ENCODE measurements around the gene NEDD4L.
A peak's percentile ranks its signal among the peaks of the same experiment; 100 is the strongest.

The NEDD4L gene

GRCh38 chr18:58291131-58291530 is 247.1 kb downstream of the NEDD4L start:
- DNase-seq (ENCODE audit: low spot score), result no peak

DNA sequence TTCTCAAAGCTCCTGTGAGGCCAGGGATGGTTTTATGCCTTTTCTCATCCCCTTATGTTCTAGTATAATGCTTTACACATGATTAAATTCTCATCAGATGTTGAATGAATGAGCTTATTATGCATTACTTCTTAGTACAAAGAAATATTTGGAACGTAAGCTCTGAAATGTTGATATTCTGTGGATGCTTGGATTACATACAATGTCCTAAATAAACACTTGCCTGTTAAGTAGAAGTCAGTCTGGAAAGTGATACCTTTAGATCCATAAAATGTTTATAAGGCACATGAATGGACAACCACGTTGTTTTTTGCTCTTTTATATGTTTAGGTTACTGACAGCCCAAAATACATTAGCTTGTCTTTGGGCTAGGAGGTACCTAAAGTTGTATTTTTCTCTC is 248.6 kb downstream of the NEDD4L start:
- DNase-seq (ENCODE audit: low spot score), result no peak

DNA sequence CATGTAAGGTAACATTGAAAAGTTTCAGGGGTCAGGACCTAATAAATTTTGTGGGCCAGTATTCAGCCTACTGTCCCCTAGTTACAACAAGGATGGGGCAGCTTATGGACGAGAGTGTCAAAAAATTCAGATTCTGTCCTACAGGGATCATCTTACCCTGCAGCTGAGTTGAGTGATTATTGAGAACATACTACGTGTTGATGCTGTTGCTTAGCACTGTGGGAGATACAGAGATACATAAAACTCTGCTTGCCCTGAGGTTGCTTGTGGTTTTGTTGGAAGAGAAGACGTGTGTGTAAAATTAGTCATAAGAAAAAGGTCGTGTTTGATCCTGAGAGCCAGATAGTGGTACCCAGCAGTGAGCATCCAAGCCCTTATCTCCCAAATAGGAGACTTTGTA is 253.2 kb downstream of the NEDD4L start:
- no peak for DNase-seq (ENCODE audit: low spot score)

DNA sequence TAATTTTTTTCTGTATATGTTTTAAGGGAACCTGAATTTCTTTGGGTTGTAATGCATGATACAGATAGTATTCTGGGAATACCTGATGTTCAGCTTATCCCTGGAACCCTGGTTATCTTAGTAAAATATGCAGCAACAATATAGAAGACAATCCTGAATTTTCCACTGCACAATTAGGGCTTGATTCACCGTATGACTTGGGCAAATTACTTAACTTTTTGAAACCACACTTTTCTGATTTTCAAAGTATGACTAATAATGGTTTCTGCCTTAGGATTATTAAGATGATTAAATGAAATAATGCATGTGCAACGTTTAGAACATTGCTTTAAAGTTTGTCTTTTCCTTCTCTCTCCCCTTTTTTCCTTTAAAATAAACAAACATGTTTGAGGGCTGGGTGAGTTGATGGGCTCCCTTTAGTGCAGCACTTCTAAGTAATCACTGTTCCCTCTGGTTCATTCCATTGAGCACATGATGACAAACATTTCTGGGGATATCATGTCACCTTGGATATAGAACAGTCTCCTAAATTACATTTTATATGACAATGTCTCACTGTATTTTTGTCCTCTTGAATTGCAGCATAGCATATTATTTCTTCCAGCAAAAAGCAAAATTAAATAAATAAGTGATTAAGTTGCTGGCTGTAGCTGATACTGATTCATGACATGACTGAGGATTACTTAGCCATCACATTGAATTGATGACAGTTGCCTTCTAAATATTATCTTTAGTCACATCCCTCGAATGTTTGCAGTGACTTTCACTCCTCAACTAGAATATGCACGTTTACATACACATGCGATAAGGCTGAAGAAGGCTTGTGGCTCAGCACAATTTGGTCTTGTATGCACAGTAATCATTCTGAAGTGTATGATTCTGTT is 254.5 kb downstream of the NEDD4L start:
- DNase-seq (ENCODE audit: low spot score), result no peak

GRCh38 chr18:58299135-58299473 is 255.1 kb downstream of the NEDD4L start:
- no peak for DNase-seq (ENCODE audit: low spot score)

GRCh38 chr18:58299936-58300335 is 255.9 kb downstream of the NEDD4L start:
- no peak for DNase-seq (ENCODE audit: low spot score)

DNA sequence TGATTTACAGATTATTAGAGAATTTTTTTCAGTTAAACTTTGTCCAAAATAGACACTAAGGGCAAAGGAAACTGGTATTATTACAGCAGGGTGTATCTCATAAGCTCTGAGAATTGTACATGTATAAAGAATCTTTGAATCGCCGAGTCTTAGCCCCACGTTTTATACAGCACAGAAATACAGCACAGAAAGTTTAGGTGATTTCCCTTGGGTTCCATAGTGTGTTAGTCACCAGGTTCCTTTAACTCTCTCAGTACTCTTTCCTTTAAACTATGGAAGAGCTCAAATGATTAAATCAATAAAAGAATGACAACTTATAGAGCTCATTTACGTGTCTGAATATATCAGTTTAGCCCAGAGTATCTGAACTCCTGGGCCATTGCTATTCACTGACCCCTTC is 256.8 kb downstream of the NEDD4L start:
- no peak for DNase-seq (ENCODE audit: low spot score)

GRCh38 chr18:58302811-58303210 is 258.8 kb downstream of the NEDD4L start:
- no peak for DNase-seq (ENCODE audit: low spot score)

- DNase-seq (ENCODE audit: low spot score), result no peak
Observed at GRCh38 chr18:58303363-58303762, 259.3 kb downstream of the NEDD4L start.

- no peak for DNase-seq (ENCODE audit: low spot score)
Observed at GRCh38 chr18:58305792-58306191, 261.8 kb downstream of the NEDD4L start.

- no peak for DNase-seq (ENCODE audit: low spot score)
Observed at GRCh38 chr18:58307441-58307840, 263.4 kb downstream of the NEDD4L start.

DNA sequence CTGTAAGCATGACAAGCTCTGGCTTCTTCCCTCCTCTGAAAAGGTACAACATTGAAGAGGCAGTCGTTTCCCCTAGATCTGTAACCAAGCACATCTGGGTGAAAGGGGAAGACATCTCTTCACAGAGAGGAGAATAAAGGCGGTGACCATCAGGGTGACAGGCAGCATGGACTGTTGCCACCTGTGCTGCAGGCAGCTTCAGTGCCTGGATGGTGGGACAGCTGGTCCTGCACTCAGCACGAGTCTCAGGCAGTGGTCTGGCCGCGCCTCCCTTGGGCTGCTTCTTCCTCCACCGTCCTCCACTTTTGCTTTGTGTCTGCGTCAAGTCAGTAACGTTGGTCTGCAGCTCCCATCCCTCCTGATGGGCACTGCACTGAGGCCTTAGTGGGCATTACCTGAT is 264.4 kb downstream of the NEDD4L start:
- DNase-seq (ENCODE audit: low spot score), result no peak

DNA sequence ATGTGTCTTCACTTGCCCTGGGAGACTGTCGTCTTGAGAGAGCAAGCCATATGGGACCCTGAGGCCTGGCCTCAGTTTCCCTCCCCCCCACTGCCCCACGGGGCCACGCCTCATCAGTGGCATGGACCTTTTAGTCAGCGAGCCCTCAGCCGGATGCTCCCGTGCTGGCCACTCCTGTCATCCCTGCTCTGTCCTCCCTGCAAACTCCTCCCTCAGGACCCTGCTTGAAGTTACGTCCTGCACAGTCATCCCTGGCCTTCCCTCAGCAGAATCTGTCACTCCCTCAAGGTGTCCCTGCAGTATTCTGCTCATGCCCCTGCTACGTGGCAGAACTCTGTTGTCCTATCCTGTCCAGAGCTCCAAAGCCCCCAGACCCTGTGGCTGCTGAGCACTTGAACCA is 265.1 kb downstream of the NEDD4L start:
- DNase-seq (ENCODE audit: low spot score), result no peak

- DNase-seq (ENCODE audit: low spot score), result no peak
Observed at GRCh38 chr18:58309610-58310239, 265.7 kb downstream of the NEDD4L start.

DNA sequence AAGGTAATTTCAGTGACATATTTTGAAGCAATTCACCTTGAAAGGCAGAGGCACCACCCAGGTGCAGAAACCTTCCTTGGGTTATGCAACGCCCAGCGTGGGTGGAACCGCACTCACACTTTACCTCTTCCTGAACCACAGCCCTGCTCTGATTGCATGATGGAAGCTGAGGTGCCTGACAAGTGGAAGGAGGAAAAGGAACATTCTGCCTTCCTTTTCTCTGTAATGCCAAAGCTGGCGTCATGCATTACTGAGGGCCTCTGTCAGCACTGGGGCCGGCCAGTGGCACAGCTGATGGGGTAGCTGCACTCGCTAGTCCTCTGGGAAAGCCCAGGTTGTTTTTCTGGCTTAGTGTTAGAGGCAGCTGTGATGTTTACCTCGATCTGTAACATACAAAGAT is 266.5 kb downstream of the NEDD4L start:
- DNase-seq (ENCODE audit: low spot score), result no peak

DNA sequence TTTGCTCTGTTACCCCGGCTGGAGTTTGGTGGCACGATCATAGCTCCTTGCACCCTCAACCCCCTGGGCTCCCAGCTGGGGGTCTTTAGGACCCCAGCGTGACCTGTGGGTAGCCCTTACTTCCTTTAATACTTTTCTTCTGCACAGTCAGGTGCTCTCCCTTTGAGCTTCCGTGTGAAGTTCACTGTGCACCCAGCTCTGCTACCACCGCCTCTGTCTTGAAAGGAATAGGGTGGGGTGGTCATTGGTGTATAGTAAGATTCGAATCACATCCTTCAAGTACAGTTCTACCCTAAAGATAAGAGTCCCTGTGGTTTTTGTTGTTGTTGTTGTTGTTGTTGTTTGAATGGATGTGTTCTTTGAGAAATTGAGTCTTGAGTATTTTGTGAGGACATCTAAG is 267.4 kb downstream of the NEDD4L start:
- DNase-seq (ENCODE audit: low spot score), result no peak

DNA sequence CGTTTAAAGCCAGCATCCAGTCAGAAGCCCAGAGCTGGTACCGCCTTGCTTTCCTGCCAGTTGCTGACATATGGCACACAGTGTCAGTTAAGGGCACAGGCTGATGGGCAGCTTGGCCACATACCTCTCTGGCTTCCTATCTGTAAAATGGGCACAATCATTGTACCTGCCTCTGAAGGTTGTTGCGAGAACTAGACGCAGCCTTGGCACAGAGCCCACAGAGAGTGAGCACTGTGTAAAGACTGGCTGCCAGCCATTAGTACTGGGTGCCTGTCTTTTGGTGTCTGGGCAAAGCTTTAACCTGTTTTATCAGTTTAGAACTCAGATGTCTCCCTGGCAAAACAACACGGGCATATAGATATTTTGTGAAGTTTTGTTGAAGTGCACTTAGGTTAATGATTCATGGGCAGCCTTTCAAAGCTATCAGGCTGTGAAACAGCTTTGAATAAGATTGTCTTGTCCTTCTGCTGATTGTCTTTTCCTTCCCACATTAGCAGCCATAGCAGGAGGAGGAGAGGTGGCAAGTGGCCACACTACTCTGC is 269.5 kb downstream of the NEDD4L start:
- peak; percentile 75 for DNase-seq (ENCODE audit: low spot score)

DNA sequence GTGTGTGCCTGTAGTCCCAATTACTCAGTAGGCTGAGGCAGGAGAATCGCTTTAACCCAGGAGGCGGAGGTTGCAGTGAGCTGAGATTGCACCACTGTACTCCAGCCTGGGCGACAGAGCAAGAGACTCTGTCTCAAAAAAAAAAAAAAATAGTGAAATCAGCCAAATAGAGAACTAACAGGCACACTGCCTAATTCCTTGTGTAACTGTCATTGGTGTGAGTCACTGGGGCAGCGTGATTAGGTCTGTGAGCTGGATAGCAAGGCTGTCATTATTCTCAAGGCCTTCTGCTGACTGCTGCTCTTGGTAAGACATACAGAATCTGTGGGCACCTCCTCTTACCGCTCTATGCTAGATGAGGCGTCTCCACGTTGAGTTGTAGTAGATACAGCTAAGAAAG is 270.3 kb downstream of the NEDD4L start:
- DNase-seq (ENCODE audit: low spot score), result no peak

DNA sequence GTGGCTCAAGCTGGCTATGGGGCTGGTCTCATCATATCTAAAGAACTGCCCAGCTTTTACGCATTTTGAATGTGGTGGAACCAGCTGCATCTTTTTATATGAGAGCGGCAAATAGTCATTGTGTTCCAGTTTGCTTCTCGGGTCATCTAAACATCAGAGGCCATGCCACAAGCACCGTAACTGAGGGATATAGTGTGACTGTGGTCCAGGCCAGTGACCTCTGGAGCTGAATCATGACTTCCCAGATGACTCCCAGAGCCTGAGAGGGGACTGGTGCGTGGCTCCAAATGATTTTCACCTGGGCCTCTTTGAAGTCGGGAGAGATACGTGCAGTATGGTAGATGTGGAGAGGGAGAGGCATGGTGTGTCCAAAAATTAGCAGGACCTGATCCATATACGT is 271.0 kb downstream of the NEDD4L start:
- no peak for DNase-seq (ENCODE audit: low spot score)

DNA sequence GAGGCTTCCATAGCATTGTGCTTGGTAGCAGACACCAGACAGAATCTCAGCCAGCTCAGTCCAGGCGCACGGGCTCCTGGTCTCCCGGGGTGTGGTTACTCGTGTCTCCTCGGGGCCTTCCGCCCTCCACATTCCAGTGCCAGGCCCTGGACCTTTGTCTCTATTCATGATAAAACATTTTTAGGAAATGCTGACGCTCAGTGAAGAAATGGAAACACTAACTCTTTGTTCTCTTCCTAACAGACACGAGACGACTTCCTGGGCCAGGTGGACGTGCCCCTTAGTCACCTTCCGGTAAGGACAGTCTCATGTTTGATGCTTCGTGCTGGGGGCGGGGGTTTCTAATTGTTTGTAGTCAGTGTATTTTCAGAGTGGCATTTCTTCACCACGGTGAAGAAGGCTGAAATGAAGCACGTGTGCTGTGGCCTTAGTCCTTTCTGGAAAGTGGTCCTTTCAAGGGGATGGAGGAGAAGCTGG is 271.8 kb downstream of the NEDD4L start:
- DNase-seq (ENCODE audit: low spot score), result no peak

GRCh38 chr18:58316396-58317342 is 272.6 kb downstream of the NEDD4L start:
- no peak for DNase-seq (ENCODE audit: low spot score)

DNA sequence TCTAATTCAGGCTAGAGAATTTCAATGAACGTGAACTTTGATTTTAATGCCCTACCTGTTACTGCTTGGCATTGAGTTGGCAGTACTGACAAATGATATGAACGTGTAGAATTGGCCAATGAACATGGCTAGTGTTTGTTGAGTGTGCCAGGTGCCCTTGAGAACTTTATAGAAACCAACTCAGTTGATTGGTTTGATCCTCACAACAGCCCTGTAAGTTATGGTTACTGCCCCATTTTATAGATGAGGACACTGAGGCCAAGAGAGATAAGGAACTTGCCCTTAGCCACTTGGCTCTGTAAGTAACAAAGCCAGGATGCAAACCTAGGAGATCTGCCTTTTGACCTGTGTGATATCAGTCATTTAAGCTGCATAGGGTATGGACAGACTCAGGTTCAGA is 275.7 kb downstream of the NEDD4L start:
- no peak for DNase-seq (ENCODE audit: low spot score)

Data from hematopoietic multipotent progenitor cell treated with erythropoietin and hydrocortisone succinate and interleukin-3 and kit ligand, for 17 days (in vitro differentiated cells).